IMR-90 (cell line): ENCODE results near the gene PROKR2.

Experiments
- BHLHE40 ChIP-seq: fragments of 150-350 bp; IDR thresholded peaks from 2 replicates; pipeline ENCODE4 v1.6.1; 2016; ENCODE audit warnings: mild to moderate bottlenecking, low read depth, low read length
- RAD21 ChIP-seq: IDR thresholded peaks from 2 replicates; pipeline ENCODE4 v1.6.1; 2012; ENCODE audit warnings: low read length, improper control_type of control experiment
- SMC3 ChIP-seq: fragments of 150-350 bp; IDR thresholded peaks from 2 replicates; pipeline ENCODE4 v1.6.1; 2016; ENCODE audit warnings: low read depth, mild to moderate bottlenecking, antibody characterized with exemption, low read length, moderate library complexity
- TF ChIP-seq, protein P1 (sequence below): conservative IDR thresholded peaks from 2 replicates; pipeline ENCODE4 v1.5.1; 2012; ENCODE audit warnings: mild to moderate bottlenecking, low read depth, low read length, improper control_type of control experiment

DNA sequence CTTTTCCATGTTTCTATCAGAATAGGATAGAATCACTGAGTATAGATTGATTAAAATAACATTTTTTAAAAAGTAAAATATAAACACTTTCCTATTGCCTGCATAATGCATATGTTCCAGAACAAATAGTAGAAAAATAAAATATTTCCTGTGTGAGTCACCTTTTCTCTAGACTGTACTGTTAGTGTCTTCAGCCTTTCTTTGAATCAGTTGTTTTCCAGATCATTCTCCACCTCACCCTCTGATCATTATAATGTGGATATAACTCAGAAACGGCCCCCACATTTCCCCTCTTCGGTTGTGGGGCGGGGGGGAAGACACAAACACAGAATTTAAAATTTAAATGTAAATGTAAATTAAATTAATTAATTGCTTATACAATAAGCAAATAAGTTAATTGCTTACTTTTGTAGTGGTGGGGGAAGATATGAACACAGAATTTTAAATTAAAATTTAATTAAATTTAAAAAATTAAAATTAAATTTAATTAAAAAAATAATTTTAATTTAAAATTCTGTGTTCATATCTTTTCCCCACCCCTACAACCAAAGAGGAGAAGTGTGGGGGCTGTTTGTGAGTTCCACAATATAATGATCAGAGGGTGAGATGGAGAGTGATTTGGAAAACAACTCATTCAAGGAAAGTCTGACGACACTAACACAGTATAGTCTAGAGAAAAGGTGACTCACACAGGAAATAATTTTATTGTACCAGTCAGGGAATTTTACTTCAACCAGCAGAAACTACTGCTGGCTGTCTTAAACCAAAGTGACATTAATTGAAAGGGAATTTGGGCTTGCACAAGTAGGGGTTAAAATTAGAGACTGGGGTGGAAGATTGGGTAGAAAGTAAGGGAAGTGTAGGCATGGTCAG is 37.1 kb upstream of the PROKR2 start:
- TF ChIP-seq, protein P1, sequence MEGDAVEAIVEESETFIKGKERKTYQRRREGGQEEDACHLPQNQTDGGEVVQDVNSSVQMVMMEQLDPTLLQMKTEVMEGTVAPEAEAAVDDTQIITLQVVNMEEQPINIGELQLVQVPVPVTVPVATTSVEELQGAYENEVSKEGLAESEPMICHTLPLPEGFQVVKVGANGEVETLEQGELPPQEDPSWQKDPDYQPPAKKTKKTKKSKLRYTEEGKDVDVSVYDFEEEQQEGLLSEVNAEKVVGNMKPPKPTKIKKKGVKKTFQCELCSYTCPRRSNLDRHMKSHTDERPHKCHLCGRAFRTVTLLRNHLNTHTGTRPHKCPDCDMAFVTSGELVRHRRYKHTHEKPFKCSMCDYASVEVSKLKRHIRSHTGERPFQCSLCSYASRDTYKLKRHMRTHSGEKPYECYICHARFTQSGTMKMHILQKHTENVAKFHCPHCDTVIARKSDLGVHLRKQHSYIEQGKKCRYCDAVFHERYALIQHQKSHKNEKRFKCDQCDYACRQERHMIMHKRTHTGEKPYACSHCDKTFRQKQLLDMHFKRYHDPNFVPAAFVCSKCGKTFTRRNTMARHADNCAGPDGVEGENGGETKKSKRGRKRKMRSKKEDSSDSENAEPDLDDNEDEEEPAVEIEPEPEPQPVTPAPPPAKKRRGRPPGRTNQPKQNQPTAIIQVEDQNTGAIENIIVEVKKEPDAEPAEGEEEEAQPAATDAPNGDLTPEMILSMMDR = no peak
- TF ChIP-seq BHLHE40 (no peak), SMC3 (no peak), RAD21 (no peak)
